GM12865 (cell line): Measurements from ENCODE around the gene ZPR1.
"Not testable (repeated sequence)": the region's sequence is repeated elsewhere in the genome, so short reads cannot be mapped to it uniquely, and the experiment has no call there.

Experiments
- DNase-seq: peaks from one replicate; pipeline ENCODE4 v3.0.0; 2010; ENCODE audit warnings: low read depth
- H3K4me3 ChIP-seq: 2 replicates; pipeline ENCODE4 v1.5.1; 2011; ENCODE audit warnings: mild to moderate bottlenecking, low read depth, low read length, control low read depth
- CTCF ChIP-seq: IDR thresholded peaks from 2 replicates; pipeline ENCODE4 v1.5.1; 2011; ENCODE audit warnings: low read length, control low read depth, low read depth, inconsistent platforms; ENCODE audit not compliant: insufficient read depth; ENCODE audit errors: missing control alignments

The ZPR1 gene

GRCh38 chr11:116787786-116788486 lies at the start of gene ZPR1:
TSS of gene ZPR1 (minus strand) at chr11:116788023. CDS start at chr11:116787990, 33 bp downstream.
- peak within 1 kb of the TSS; percentile 87 for H3K4me3 ChIP-seq
- TF ChIP-seq CTCF, result no peak
- peak; percentile 76 for DNase-seq

GRCh38 chr11:116836632-116836991 lies 48.8 kb upstream of the ZPR1 start:
- no peak for DNase-seq
- no peak overlapping the region for H3K4me3 ChIP-seq
- TF ChIP-seq CTCF, result no peak

- H3K4me3 ChIP-seq, result peak overlapping the region; percentile 67
- peak; percentile 96 for DNase-seq
- TF ChIP-seq CTCF, result peak; percentile 74
Measured at GRCh38 chr11:116835791-116836631, 48.2 kb upstream of the ZPR1 start.

GRCh38 chr11:116835042-116835772 lies 47.4 kb upstream of the ZPR1 start:
- peak; percentile 28 for DNase-seq
- no peak for TF ChIP-seq CTCF
- peak overlapping the region; percentile 67 for H3K4me3 ChIP-seq

- not testable (repeated sequence) for DNase-seq, H3K4me3 ChIP-seq
Measured at GRCh38 chr11:116834535-116835041, 46.8 kb upstream of the ZPR1 start.

GRCh38 chr11:116833816-116834534 lies 46.2 kb upstream of the ZPR1 start:
- TF ChIP-seq CTCF, result no peak
- H3K4me3 ChIP-seq, result no peak overlapping the region
- DNase-seq, result no peak
